ENCODE results near the gene GAL.

Gene GAL

GRCh38 chr11:68714060-68714856 lies 29.9 kb downstream of the GAL start:
- no peak for DNase-seq

- DNase-seq = no peak
These were observed 31.2 kb downstream of the GAL start for GRCh38 chr11:68715456-68716122.

GRCh38 chr11:68721075-68721474 lies 36.7 kb downstream of the GAL start:
- no peak for DNase-seq

GRCh38 chr11:68722143-68722542 lies 37.8 kb downstream of the GAL start:
- no peak for DNase-seq

- DNase-seq = no peak
These were observed 39.9 kb downstream of the GAL start for GRCh38 chr11:68724293-68724692.

GRCh38 chr11:68727783-68728182 lies 43.4 kb downstream of the GAL start:
- DNase-seq = no peak

GRCh38 chr11:68734111-68734510 lies 49.8 kb downstream of the GAL start:
- DNase-seq = no peak

- no peak for DNase-seq
These were observed 50.8 kb downstream of the GAL start for GRCh38 chr11:68735125-68735524.

- no peak for DNase-seq
These were observed 51.3 kb downstream of the GAL start for GRCh38 chr11:68735646-68736045.
